OCI-LY7 (cell line): ENCODE results near the gene DPP10.

Experiments used
- EZH2phosphoT487 ChIP-seq: fragments of 200-600 bp; sonication (generic); IDR thresholded peaks from 2 replicates; pipeline ENCODE4 v1.6.1; 2018; ENCODE audit warnings: low read depth, borderline replicate concordance, mild to moderate bottlenecking, mixed run types, antibody characterized with exemption, low read length, moderate library complexity, mixed read lengths
- TF ChIP-seq, protein P1 (sequence below): fragments of 200-600 bp; sonication (generic); conservative IDR thresholded peaks from 2 replicates; pipeline ENCODE4 v1.5.1; 2014; ENCODE audit warnings: mild to moderate bottlenecking, antibody characterized with exemption, low read length, moderate library complexity, mixed read lengths

DNA sequence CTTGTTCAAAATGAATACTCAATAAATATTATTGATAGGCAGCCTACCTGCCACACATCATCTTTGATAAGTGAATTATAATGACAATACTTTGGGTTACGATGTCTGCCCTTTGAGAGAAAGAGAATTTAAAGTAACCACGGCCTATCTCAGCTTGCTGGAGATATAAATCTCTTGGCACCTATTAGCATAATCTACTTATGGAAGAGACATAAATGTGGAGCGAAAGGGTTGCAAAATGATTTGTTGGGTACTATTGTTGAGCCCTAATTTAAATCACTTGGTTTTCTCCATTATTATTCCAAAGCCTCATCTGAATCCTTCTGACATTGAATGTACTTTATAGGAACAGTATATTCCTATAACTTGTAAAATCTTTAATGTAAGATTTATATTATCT lies 520.1 kb downstream of the DPP10 start:
- TF ChIP-seq, protein P1, sequence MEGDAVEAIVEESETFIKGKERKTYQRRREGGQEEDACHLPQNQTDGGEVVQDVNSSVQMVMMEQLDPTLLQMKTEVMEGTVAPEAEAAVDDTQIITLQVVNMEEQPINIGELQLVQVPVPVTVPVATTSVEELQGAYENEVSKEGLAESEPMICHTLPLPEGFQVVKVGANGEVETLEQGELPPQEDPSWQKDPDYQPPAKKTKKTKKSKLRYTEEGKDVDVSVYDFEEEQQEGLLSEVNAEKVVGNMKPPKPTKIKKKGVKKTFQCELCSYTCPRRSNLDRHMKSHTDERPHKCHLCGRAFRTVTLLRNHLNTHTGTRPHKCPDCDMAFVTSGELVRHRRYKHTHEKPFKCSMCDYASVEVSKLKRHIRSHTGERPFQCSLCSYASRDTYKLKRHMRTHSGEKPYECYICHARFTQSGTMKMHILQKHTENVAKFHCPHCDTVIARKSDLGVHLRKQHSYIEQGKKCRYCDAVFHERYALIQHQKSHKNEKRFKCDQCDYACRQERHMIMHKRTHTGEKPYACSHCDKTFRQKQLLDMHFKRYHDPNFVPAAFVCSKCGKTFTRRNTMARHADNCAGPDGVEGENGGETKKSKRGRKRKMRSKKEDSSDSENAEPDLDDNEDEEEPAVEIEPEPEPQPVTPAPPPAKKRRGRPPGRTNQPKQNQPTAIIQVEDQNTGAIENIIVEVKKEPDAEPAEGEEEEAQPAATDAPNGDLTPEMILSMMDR = no peak
- no peak for TF ChIP-seq EZH2phosphoT487
